Astrocyte (in vitro differentiated cells and primary cell): ENCODE data around the gene VSTM2B. TPM values are rescaled to one million over a fixed set of nuclear protein-coding genes. Genes with fewer than 3 reads are reported as not detected.

Experiments
- DNase-seq: peaks from one replicate; pipeline ENCODE4 v3.0.0-alpha.2; 2010; ENCODE audit warnings: low read depth
- FAIRE-seq: peaks from 2 replicates; lab custom pipeline; 2011; peaks lifted over from hg19 to GRCh38; lab: Jason Lieb, UNC
- H2AFZ ChIP-seq: 2 replicates; pipeline ENCODE4 v1.6.0; 2012; ENCODE audit warnings: low read depth, low read length, inconsistent platforms
- H3K27ac ChIP-seq: 2 replicates; pipeline ENCODE4 v1.5.1; 2011; ENCODE audit warnings: low read depth, low read length, inconsistent platforms
- H3K27me3 ChIP-seq: 2 replicates; pipeline ENCODE4 v1.6.0; 2011; ENCODE audit warnings: low read length, inconsistent platforms; ENCODE audit not compliant: insufficient read depth
- H3K36me3 ChIP-seq: 2 replicates; pipeline ENCODE4 v1.5.1; 2011; ENCODE audit warnings: low read length, inconsistent platforms; ENCODE audit not compliant: insufficient read depth
- H3K4me1 ChIP-seq: 2 replicates; pipeline ENCODE4 v1.5.1; 2011; ENCODE audit warnings: low read length, inconsistent platforms; ENCODE audit not compliant: insufficient read depth
- H3K4me2 ChIP-seq: 2 replicates; pipeline ENCODE4 v1.6.0; 2012; ENCODE audit warnings: low read length, inconsistent platforms
- H3K4me3 ChIP-seq: 2 replicates; pipeline ENCODE4 v1.5.1; 2011; ENCODE audit warnings: low read depth, mild to moderate bottlenecking, low read length, inconsistent platforms; ENCODE audit not compliant: insufficient read depth
- H3K79me2 ChIP-seq: 2 replicates; pipeline ENCODE4 v1.6.0; 2012; ENCODE audit warnings: mild to moderate bottlenecking, low read length, inconsistent platforms; ENCODE audit not compliant: insufficient read depth
- H3K9ac ChIP-seq: 2 replicates; pipeline ENCODE4 v1.6.0; 2012; ENCODE audit warnings: mild to moderate bottlenecking, low read length, inconsistent platforms
- H3K9me3 ChIP-seq: 2 replicates; pipeline ENCODE4 v1.5.1; 2012; ENCODE audit warnings: low read depth, mild to moderate bottlenecking, low read length, inconsistent platforms; ENCODE audit not compliant: insufficient read depth
- H4K20me1 ChIP-seq: 2 replicates; pipeline ENCODE4 v1.6.0; 2012; ENCODE audit warnings: low read length, inconsistent platforms; ENCODE audit not compliant: insufficient read depth
- H3K27ac Mint-ChIP-seq: one replicate; pipeline ENCODE4 v1.8.0; 2021; ENCODE audit warnings: mild to moderate bottlenecking, mixed read lengths; ENCODE audit not compliant: unreplicated experiment
- H3K27me3 Mint-ChIP-seq: one replicate; pipeline ENCODE4 v1.8.0; 2021; ENCODE audit warnings: low read depth, mixed read lengths; ENCODE audit not compliant: unreplicated experiment
- H3K36me3 Mint-ChIP-seq: one replicate; pipeline ENCODE4 v1.8.0; 2021; ENCODE audit warnings: low read depth, mixed read lengths; ENCODE audit not compliant: unreplicated experiment
- H3K4me1 Mint-ChIP-seq: one replicate; pipeline ENCODE4 v1.8.0; 2021; ENCODE audit warnings: low read depth, mixed read lengths; ENCODE audit not compliant: unreplicated experiment
- H3K4me3 Mint-ChIP-seq: one replicate; pipeline ENCODE4 v1.8.0; 2021; ENCODE audit warnings: mild to moderate bottlenecking, moderate library complexity, mixed read lengths; ENCODE audit not compliant: unreplicated experiment
- H3K9me3 Mint-ChIP-seq: one replicate; pipeline ENCODE4 v1.8.0; 2021; ENCODE audit warnings: mild to moderate bottlenecking, mixed read lengths; ENCODE audit not compliant: unreplicated experiment
- EZH2 ChIP-seq: IDR thresholded peaks from 2 replicates; pipeline ENCODE4 v1.6.1; 2012; ENCODE audit warnings: mild to moderate bottlenecking, low read length, inconsistent platforms; ENCODE audit not compliant: insufficient read depth
- total RNA-seq: library from RNA; stranded (reverse); gene quantifications from 2 replicates; pipeline ENCODE4 v1.2.1, GENCODE V29; 2021
- TF ChIP-seq, protein P1 (sequence below): IDR thresholded peaks from 2 replicates; pipeline ENCODE4 v1.5.1; 2011; ENCODE audit warnings: low read depth, mild to moderate bottlenecking, inconsistent platforms, low read length, moderate library complexity; ENCODE audit not compliant: insufficient read depth

VSTM2B gene
- total RNA-seq, 1 donor from 2014 or later = not detected

DNA sequence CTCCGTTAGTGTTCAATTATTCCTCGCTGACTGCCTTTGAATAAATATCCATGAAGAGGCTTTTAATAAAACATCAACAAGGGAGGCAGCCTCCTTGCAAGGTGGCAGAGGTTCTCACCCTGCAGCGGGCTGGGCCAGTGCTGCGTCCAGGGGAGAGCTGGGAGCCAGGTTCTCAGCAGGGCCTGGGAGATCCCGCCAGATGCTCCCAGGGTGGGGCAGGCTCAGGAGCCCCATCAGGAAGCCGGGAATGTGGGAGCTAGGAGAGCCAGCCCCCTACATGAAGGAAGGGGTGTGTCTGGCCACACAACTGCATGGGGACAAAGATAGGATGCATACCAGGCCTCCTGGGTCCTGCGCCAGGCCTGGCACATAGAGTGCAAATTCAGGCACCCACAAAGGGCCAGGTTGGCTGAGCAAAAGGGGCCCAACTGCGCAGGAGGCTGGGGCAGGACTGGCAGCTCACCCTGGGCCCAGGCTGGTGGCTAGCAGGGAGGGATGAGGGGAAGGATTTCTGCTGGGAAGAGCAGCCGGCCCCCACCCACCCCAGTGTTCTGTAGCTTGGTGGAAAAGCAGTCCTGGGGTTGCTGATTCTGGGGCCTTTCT, 22.8 kb downstream of the VSTM2B start:
- Histone ChIP-seq H3K9me3 (no peaks in the 10 kb centered on the region), H2AFZ (no peak overlapping the region), H3K4me2 (no peak overlapping the region), H4K20me1 (no peaks in the 10 kb centered on the region), H3K27me3 (no peaks in the 10 kb centered on the region), H3K27ac (no peak overlapping the region), H3K4me3 (no peak overlapping the region), H3K79me2 (no peaks in the 10 kb centered on the region), H3K4me1 (no peaks in the 10 kb centered on the region), H3K36me3 (no peaks in the 10 kb centered on the region), H3K9ac (no peak overlapping the region)
- no peak for DNase-seq
- Mint-ChIP-seq H3K27ac (no peak overlapping the region), H3K9me3 (peaks cover 11% of the 10 kb centered on the region), H3K27me3 (peaks cover 33% of the 10 kb centered on the region), H3K36me3 (peaks cover 4% of the 10 kb centered on the region), H3K4me3 (no peak overlapping the region), H3K4me1 (no peaks in the 10 kb centered on the region)
- no peak for FAIRE-seq
- TF ChIP-seq, protein P1, sequence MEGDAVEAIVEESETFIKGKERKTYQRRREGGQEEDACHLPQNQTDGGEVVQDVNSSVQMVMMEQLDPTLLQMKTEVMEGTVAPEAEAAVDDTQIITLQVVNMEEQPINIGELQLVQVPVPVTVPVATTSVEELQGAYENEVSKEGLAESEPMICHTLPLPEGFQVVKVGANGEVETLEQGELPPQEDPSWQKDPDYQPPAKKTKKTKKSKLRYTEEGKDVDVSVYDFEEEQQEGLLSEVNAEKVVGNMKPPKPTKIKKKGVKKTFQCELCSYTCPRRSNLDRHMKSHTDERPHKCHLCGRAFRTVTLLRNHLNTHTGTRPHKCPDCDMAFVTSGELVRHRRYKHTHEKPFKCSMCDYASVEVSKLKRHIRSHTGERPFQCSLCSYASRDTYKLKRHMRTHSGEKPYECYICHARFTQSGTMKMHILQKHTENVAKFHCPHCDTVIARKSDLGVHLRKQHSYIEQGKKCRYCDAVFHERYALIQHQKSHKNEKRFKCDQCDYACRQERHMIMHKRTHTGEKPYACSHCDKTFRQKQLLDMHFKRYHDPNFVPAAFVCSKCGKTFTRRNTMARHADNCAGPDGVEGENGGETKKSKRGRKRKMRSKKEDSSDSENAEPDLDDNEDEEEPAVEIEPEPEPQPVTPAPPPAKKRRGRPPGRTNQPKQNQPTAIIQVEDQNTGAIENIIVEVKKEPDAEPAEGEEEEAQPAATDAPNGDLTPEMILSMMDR = no peak
- TF ChIP-seq EZH2 = no peak

DNA sequence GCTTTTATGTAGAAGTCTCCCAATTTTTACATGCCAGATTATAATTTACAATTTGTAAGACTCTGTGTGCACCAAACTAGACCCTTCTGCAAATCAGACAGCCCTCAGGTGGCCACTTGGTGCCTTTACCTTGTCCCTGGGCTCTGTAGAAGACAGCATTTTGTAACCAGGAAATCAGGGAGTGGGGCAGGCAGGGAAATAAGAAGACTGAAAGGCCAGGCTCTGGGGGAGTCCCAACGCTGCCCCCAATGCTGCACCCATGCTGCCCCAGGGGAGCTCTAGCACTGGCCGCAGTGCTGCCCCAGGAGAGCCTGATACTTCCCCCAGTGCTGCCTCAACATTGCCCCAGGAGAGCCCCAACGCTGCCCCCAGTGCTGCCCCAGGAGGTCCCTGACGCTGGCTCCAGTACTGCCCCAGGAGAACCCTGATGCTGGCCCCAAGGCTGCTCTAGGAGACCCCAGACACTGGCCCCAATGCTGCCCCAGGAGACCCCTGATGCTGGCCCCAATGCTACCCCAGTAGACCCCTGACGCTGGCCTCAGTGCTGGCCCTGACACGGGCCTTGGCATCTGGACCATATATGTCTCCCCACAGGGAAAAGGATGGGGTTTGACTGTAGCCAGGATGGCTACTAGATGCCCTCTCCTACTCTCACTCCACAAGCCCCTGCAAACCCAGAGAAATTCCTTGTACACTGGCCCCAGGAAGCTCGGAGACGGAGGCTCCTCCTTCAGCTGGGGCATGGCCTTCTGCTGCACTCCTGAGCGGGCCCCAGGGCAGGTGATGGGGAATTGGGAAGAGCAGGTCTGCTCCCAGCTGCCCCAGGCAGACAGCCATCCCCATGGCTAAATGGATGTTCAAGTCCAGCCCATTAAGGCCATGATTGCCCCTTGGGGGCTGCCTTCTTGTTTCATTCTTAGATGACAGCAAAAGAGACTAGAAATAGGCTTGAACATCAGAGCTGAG, 23.6 kb downstream of the VSTM2B start:
- H3K9me3 Mint-ChIP-seq = peaks cover 20% of the 10 kb centered on the region
- FAIRE-seq = no peak
- H3K27ac Mint-ChIP-seq = no peak overlapping the region
- no peak overlapping the region for H3K4me3 ChIP-seq
- no peaks in the 10 kb centered on the region for H3K79me2 ChIP-seq
- H3K4me3 Mint-ChIP-seq = no peak overlapping the region
- no peaks in the 10 kb centered on the region for H4K20me1 ChIP-seq
- no peak for DNase-seq
- no peak overlapping the region for H3K4me2 ChIP-seq
- peaks cover 34% of the 10 kb centered on the region for H3K27me3 Mint-ChIP-seq
- H3K4me1 ChIP-seq = no peaks in the 10 kb centered on the region
- H3K27ac ChIP-seq = no peak overlapping the region
- TF ChIP-seq, protein P1 = no peak
- TF ChIP-seq EZH2 = no peak
- H3K9ac ChIP-seq = no peak overlapping the region
- no peaks in the 10 kb centered on the region for H3K36me3 ChIP-seq
- H2AFZ ChIP-seq = no peak overlapping the region
- peaks cover 5% of the 10 kb centered on the region for H3K36me3 Mint-ChIP-seq
- no peaks in the 10 kb centered on the region for H3K27me3 ChIP-seq
- no peaks in the 10 kb centered on the region for H3K4me1 Mint-ChIP-seq
- H3K9me3 ChIP-seq = no peaks in the 10 kb centered on the region
